Muscle of arm (tissue), 12 donors: ENCODE measurements around the gene CCN5. TPM values are rescaled to one million over a fixed set of nuclear protein-coding genes. Genes with fewer than 3 reads are reported as not detected.

Experiments
- DNase-seq: peaks from one replicate; pipeline ENCODE4 v3.0.0-alpha.2; 2013
- polyA plus RNA-seq, 12 donors: library from polyadenylated mRNA; unstranded; fragments of 120-200 nt; gene quantifications; one replicate each; pipeline ENCODE4 v1.2.1, GENCODE V29; 2013; ENCODE audit not compliant: insufficient read length in 12 of 12

The CCN5 gene
- polyA plus RNA-seq, 12 donors = 0.07 to 0.32 (median 0.14) TPM; not detected in 3

DNA sequence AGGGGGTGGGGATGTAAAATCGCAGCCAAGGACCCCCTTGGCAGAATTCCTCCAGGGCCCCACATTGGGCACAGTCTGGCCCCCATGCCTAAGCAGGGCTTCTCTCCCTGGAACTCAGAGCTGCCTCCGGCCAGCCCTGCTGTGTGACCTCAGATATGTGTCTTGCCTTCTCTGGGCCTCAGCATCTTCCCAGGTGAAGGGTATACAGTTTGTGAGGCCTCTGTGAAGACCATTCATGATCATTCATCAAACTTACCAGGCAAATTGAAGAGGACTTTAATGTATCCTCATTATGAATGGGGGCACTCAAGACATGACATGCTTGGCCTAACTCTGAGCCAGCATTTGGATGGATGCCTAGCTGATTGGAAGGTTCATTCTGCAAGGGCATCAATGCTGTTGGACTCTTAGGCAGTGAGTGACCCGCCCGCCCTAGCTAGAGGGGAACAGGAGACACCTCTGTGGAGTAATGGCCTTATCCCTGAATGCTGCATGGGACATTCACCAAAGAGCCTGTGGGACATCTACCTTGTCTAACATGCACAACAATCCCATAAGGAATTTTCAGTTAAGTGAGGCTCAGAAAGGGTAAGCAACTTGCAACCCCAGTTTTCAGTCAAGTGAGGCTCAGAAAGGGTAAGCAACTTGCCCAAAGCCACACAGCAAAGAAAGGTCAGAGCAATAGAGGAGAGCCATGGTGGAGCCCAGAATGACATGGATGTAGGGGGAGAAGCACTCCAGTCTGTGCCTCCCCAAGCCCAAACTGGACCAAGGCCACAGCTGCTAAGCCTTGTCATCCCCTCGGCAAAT, 535 bp downstream of the CCN5 start:
- no peak for DNase-seq

GRCh38 chr20:44716309-44717106, 1.3 kb downstream of the CCN5 start:
- no peak for DNase-seq

DNA sequence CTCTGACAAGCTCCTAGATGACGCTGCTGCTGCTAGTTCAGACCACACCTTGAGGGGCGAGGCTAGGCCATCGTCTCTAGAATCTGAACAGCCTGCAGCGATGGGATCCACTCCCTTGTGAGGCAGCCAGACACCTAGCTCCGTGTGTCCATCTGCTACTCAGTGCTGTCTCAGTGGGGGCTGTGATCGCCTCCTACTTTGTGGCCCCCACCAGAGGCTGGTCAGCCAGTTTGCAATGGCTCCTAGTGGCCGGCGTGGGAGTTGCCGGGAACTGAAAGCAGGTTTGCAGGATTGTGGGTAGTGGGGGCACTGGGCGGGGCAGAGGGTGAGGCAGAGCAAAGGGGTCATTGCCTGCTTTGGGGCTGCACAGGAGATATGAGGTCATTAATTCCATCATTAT, 2.8 kb downstream of the CCN5 start:
- DNase-seq = no peak

DNA sequence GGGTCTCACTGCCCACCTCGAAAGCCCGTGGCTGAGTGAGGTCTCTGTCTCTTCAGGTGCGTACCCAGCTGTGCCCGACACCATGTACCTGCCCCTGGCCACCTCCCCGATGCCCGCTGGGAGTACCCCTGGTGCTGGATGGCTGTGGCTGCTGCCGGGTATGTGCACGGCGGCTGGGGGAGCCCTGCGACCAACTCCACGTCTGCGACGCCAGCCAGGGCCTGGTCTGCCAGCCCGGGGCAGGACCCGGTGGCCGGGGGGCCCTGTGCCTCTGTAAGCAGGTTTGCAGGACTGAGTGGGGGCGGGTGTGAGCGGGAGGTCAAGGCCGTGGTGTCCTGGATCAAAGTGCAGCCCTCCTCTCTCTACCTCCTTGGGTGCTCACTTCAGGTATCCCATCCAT, 4.7 kb downstream of the CCN5 start:
- DNase-seq = no peak

- no peak for DNase-seq
Observed at GRCh38 chr20:44720621-44720996, 5.4 kb downstream of the CCN5 start.

DNA sequence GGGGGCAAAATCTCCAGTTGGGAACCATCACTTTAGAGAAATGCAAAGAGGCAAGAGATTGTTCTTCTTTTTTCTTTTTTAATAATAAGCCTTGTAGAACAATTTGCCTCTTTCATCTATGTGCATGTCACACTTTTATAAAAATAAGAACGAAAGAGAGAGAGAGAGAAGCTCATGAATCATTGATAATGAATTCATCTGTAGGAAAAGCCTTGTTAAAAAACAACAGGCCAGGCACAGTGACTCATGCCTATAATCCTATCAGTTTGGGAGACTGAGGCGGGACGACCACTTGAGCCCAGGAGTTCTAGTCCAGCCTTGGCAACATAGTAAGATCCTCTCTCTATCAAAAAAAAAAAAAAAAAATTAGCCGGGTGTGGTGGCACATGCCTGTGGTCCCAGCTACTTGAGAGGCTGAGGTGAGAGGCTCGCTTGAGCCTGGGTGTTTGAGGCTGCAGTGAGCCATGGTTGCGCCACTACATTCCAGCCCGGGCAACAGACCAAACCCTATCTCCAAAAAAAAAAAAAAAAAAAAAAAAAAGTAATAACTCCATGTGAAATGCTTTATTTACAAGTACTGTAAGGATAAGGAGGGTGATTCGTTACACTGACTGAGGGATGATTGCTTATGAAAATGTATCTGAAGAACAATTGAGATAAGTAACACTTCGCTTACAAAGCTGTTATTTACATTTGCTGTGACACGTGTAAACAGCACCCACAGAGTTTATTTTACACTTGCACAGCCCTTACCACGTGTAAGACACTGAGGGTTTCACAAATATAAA, 6.0 kb downstream of the CCN5 start:
- DNase-seq = no peak

GRCh38 chr20:44721785-44722054, 6.6 kb downstream of the CCN5 start:
- DNase-seq = no peak

GRCh38 chr20:44722990-44723389, 7.8 kb downstream of the CCN5 start:
- DNase-seq = no peak

DNA sequence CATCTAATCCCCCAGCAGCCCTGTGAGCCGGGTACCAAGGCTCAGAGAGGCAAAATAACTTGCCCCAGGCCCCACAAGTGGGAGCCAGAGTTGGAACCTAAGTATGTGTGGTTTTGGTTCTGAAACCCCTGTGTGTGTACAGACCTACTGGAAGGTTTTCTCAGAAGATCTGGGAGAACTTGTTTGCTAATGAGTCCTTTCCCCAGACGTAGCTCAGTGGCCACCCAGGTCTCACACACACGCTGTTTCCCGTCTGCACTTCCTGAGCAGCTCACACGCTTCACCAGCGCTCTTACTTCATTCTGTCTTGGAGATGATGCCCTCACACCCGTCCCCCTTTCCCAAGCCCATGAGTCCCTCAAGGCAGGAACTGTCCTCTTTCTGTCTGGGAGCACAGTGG, 8.2 kb downstream of the CCN5 start:
- no peak for DNase-seq

GRCh38 chr20:44723798-44724362, 8.7 kb downstream of the CCN5 start:
- DNase-seq = no peak

DNA sequence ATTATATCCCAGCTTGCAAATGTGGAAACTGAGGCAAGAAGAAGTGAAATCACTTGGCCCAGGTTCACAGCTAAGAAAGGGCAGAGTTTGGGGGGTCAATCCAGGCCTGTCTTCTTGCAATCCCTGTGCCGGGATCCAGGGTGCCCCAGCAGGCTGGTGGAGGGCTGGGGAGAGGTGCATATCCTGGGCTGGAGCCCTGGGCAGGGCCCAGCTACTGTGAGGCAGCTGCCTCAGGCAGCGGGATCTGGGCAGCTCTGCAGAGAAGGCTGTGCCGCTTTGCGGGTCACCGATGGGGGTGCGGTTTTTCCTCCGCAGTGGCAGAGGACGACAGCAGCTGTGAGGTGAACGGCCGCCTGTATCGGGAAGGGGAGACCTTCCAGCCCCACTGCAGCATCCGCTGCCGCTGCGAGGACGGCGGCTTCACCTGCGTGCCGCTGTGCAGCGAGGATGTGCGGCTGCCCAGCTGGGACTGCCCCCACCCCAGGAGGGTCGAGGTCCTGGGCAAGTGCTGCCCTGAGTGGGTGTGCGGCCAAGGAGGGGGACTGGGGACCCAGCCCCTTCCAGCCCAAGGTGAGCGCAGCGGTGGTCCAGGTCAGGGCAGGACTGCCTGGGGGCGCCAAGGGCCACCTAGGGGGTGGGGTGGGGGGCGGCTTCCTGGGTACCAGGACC, 9.4 kb downstream of the CCN5 start:
- no peak for DNase-seq

GRCh38 chr20:44725837-44726236, 10.7 kb downstream of the CCN5 start:
- DNase-seq = no peak

- DNase-seq = no peak
Observed at GRCh38 chr20:44727039-44727438, 11.9 kb downstream of the CCN5 start.

GRCh38 chr20:44727651-44728050, 12.5 kb downstream of the CCN5 start:
- no peak for DNase-seq

DNA sequence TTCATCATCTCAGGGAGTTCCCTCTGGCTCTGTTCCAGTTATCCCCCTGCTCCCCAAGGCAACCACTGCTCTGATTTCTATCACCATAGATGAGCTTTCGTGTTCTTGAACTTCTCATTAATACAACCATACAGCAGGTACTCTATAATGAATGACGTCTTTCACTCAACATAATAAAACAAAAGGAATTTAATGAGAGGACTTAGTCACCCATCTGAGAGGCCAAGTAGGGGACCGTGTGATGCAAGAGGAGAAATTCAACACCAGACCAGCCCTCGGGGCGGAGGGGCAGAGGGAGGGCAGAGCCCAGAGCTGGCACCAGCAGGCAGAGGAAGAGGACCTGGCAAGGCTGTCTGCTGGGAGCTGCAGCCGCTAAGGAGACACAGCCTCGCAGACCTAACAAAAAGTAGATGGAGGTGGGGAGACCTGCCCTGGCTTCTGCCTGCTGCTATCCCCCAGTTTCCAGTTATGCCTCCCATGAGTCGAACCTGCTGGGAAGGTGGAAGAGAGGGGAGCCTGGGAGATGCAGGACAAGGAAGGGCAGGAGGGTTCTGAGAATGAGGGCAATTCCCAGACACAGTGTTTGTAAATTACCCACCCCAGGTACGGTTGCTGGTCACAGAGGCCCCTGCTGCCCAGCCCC, 13.8 kb downstream of the CCN5 start:
- peak; percentile 25 for DNase-seq

- no peak for DNase-seq
Observed at GRCh38 chr20:44730441-44730840, 15.3 kb downstream of the CCN5 start.

- no peak for DNase-seq
Observed at GRCh38 chr20:44731657-44732056, 16.5 kb downstream of the CCN5 start.

DNA sequence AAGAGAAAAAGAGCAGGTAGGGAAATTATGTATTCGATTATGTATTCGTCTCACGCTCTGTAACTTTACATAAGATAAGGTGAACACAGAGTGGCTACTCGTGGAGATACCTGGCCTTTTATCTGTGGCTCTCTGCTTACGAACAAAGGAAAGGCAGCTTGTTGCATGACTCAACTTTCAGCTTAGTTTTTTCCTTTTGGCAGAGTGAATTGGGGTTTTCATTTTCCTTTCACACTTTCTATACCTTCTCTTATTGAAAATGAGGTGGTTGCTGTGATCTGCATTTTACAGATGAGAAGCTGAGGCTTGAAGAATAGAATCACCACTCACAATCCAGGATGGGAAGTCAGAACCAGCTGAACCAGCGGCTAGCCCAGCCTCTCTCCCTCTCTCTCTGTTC, 17.2 kb downstream of the CCN5 start:
- no peak for DNase-seq

DNA sequence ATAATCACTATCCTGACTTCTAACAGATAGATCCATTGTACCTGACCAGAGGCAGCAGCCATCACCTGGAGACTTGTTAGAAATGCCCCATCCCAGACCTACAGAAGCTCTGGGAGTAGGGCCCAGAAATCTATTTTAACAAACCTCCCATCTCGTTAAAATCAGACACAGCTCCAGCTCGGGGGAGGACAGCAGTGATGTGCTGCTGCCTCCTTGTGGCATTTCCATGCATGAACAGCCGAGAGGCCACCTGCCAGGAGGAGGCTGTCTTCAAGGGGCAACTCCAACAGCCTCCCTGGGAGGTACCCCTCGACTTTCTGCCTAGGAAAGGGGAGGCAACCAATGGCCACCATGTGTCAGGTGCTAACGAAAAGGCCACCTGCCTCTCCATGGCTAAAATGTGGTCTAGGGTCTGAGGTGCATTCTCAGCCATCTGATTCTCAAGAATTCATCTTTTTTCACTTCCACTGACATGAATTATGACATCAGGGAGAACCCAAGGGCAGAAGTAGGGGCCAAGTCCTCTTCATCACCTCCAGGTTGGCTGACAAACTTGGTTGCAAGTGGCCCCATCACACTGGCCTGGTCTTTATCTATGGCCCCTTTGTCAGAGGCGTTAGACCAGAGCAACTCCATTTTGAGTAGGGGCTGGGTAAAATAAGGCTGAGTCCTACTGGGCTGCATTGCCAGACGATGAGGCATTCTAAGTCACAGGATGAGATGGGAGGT, 18.3 kb downstream of the CCN5 start:
- DNase-seq = peak; percentile 68

- no peak for DNase-seq
Observed at GRCh38 chr20:44734938-44735337, 19.8 kb downstream of the CCN5 start.

- DNase-seq = no peak
Observed at GRCh38 chr20:44735816-44736169, 20.6 kb downstream of the CCN5 start.
